Ovary (tissue), 3 donors: ENCODE measurements around the gene SH3PXD2B.

Experiments
- CTCF ChIP-seq, 3 donors: fragments of 450-650 bp in 2 of 3; fragments of 200-600 bp in 1 of 3; IDR thresholded peaks; one replicate each; pipeline versions ENCODE4 v1.5.1 to v1.8.0; 2016 to 2022; ENCODE audit warnings: antibody characterized with exemption in 3 of 3, mild to moderate bottlenecking in 1 of 3
- EP300 ChIP-seq: sonication (generic); formaldehyde crosslinking; IDR thresholded peaks from one replicate; pipeline ENCODE4 v1.6.1; 2017; ENCODE audit warnings: antibody characterized with exemption
- POLR2A ChIP-seq: fragments of 450-650 bp; IDR thresholded peaks from one replicate; pipeline ENCODE4 v1.6.1; 2017; ENCODE audit warnings: antibody characterized with exemption, mild to moderate bottlenecking, moderate library complexity
- donor health status: DM: no; HTN: no; CAD: no.

- TF ChIP-seq CTCF (IDR thresholded peaks at IDR 0.05) = no peak
- TF ChIP-seq POLR2A = peak; percentile 32
- peak; percentile 93 for TF ChIP-seq EP300
Measured at GRCh38 chr5:172417983-172418630, 36.2 kb downstream of the SH3PXD2B start.
